Hematopoietic multipotent progenitor cell (in vitro differentiated cells): Measurements from ENCODE around the gene PIK3CB. TPM values are rescaled to one million over a fixed set of nuclear protein-coding genes. Genes with fewer than 3 reads are reported as not detected.
"Not testable (repeated sequence)": the region's sequence is repeated elsewhere in the genome, so short reads cannot be mapped to it uniquely, and the experiment has no call there.

Experiments
- DNase-seq, 3 donors: peaks; one replicate each; pipeline ENCODE4 v3.0.0-alpha.2; 2011 to 2015; ENCODE audit warnings: low read depth in 2 of 3, low spot score in 2 of 3
- total RNA-seq: library from RNA; depleted of rRNA; stranded (reverse); fragments of >200 nt; gene quantifications from one replicate; pipeline ENCODE4 v1.2.3, GENCODE V29; 2012

PIK3CB gene
- total RNA-seq, 1 donor, result 15.3 TPM

- DNase-seq, result no peak
These were observed 14.0 kb upstream of the PIK3CB start for GRCh38 chr3:138848696-138849095.

- DNase-seq, result not testable (repeated sequence)
These were observed 12.1 kb upstream of the PIK3CB start for GRCh38 chr3:138846824-138847223.

- DNase-seq, result peak in 1 of 3 donors; percentile 18
These were observed 11.6 kb upstream of the PIK3CB start for GRCh38 chr3:138846262-138846791.

GRCh38 chr3:138845771-138846173 is 11.0 kb upstream of the PIK3CB start:
- DNase-seq, result no peak

GRCh38 chr3:138845181-138845601 is 10.5 kb upstream of the PIK3CB start:
- no peak for DNase-seq

- DNase-seq, result no peak
These were observed 7.9 kb upstream of the PIK3CB start for GRCh38 chr3:138842483-138843188.

GRCh38 chr3:138838385-138838784 is 3.7 kb upstream of the PIK3CB start:
- not testable (repeated sequence) for DNase-seq

GRCh38 chr3:138835846-138836245 is 1.1 kb upstream of the PIK3CB start:
- not testable (repeated sequence) for DNase-seq

- no peak for DNase-seq
These were observed 649 bp upstream of the PIK3CB start for GRCh38 chr3:138835397-138835757.

GRCh38 chr3:138833899-138834595 is 681 bp downstream of the PIK3CB start:
- peak in 2 of 3 donors; percentile 75 to 79 for DNase-seq

- not testable (repeated sequence) for DNase-seq
These were observed 2.2 kb downstream of the PIK3CB start for GRCh38 chr3:138832473-138833057.

GRCh38 chr3:138829886-138830510 is 4.7 kb downstream of the PIK3CB start:
- no peak for DNase-seq

- DNase-seq, result no peak
These were observed 5.6 kb downstream of the PIK3CB start for GRCh38 chr3:138829097-138829496.

- peak in 1 of 3 donors; percentile 37 for DNase-seq
These were observed 7.5 kb downstream of the PIK3CB start for GRCh38 chr3:138827222-138827621.

GRCh38 chr3:138825336-138825735 is 9.4 kb downstream of the PIK3CB start:
- no peak for DNase-seq

GRCh38 chr3:138824114-138824506 is 10.6 kb downstream of the PIK3CB start:
- DNase-seq, result no peak

GRCh38 chr3:138820379-138820778 is 14.3 kb downstream of the PIK3CB start:
- DNase-seq, result not testable (repeated sequence)

- DNase-seq, result no peak
These were observed 16.4 kb downstream of the PIK3CB start for GRCh38 chr3:138818185-138818860.

GRCh38 chr3:138817695-138818094 is 17.0 kb downstream of the PIK3CB start:
- no peak for DNase-seq

GRCh38 chr3:138812806-138813205 is 21.9 kb downstream of the PIK3CB start:
- DNase-seq, result no peak
